ENCODE results near the gene C1orf232.

The C1orf232 gene

GRCh38 chr1:26168410-26169197 is at the start of gene C1orf232:
Gene C1orf232 (minus strand): TSS chr1:26168963. CDS start chr1:26168499, 464 bp downstream.
- DNase-seq (ENCODE audit: low read depth), result no peak

DNA sequence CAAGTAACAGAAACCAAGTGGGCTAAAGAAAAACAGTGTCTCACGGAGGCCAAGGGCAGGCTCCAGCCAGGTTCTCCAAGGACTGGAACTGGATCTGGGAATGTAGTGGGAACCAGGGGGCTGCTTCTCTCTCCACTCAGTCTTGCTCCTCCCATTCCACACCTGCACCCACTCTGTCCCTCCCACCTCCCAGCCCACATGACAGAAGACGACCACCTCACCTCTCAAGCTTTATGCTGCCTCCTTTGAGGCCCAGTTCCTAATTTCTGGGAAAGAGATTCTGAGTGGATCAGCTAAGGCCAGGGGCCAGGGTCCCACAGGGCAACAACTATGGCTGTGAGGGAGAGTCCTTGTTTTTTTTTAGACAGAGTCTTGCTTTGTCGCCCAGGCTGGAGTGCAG is 46.5 kb upstream of the C1orf232 start:
- H3K4me3 ChIP-seq (ENCODE audit: low read depth, low read length), result no peak overlapping the region
- no peak for DNase-seq (ENCODE audit: low read depth)

More at GRCh38 chr1:26168410-26169197, at the start of gene C1orf232:
- peak within 1 kb of the TSS; percentile 88 for H3K4me3 ChIP-seq (ENCODE audit: low read depth, low read length)

- no peak for DNase-seq (ENCODE audit: low read depth)
- H3K4me3 ChIP-seq (ENCODE audit: low read depth, low read length), result no peak overlapping the region
These were observed 44.7 kb upstream of the C1orf232 start for GRCh38 chr1:26213335-26213905.

DNA sequence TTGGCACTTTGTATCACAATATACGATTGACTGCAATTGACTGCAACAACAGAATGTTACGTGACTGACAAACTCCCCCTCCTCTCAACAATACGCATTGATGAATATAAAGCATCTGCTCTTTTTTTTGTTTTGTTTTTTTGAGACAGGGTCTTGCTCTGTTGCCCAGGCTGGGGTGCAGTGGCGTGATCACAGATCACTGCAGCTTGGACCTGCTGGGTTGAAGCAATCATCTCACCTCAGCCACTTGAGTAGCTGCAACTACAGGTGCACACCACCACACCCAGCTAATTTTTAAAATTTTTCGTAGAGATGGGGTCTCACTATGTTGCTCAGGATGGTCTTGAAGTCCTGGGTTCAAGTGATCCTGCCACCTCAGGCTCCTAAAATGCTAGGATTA is 44.0 kb upstream of the C1orf232 start:
- H3K4me3 ChIP-seq (ENCODE audit: low read depth, low read length), result no peak overlapping the region
- DNase-seq (ENCODE audit: low read depth), result no peak

DNA sequence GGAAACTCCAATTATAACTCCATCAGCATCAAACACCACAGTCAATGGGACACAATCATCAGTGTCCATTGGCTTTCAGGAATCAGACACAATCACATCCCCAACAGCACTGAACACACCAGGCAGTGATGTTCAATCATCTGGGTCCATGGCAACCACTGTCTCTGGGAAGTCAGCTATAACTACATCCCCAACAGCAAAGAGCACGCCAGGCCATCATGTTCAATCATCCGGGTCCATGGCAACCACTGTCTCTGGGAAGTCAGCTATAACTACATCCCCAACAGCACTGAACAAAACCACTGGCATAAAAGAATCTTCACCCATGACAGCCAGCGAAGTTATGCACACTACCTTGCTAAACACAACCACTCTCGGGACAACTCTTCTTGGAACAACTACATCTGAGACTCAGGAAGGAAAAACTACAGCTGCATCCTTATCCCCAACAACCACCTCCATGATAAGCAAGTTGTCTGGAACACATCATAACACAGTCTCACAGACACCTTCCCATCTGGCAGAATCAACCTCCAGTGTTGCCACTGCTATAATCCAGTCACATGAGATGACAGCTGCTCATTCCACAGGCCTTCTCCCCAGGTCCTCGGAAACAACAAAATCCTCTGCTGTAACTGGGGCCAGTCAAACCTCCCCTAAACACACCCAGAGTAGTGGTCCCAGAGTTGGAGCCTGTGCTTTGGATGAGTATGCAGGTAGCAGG is 41.5 kb upstream of the C1orf232 start:
- no peak for DNase-seq (ENCODE audit: low read depth)
- no peak overlapping the region for H3K4me3 ChIP-seq (ENCODE audit: low read depth, low read length)

GRCh38 chr1:26203642-26204318 is 35.0 kb upstream of the C1orf232 start:
- no peak overlapping the region for H3K4me3 ChIP-seq (ENCODE audit: low read depth, low read length)
- DNase-seq (ENCODE audit: low read depth), result no peak

DNA sequence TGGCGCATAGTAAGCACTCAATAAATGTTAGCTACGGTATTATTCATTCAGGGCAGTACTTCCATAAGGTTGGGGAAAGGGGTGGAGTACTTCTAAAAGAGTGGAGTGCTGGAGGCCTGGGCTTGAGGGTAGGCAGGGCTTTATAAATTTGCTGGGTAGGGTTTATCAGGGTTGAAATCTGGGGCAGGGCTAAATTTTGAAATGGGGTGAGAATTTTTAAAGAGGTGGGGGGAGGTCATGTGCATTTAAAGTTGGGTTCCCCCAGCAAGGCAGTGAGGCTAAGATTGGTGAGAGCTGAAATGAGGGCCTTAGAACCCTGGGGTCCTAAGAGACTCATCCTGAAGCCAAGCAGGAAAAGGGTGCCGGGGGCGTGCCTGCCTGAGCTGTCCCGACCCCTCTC is 31.6 kb upstream of the C1orf232 start:
- DNase-seq (ENCODE audit: low read depth), result no peak
- no peak overlapping the region for H3K4me3 ChIP-seq (ENCODE audit: low read depth, low read length)

- H3K4me3 ChIP-seq (ENCODE audit: low read depth, low read length), result no peak overlapping the region
- no peak for DNase-seq (ENCODE audit: low read depth)
These were observed 29.1 kb upstream of the C1orf232 start for GRCh38 chr1:26197813-26198212.

DNA sequence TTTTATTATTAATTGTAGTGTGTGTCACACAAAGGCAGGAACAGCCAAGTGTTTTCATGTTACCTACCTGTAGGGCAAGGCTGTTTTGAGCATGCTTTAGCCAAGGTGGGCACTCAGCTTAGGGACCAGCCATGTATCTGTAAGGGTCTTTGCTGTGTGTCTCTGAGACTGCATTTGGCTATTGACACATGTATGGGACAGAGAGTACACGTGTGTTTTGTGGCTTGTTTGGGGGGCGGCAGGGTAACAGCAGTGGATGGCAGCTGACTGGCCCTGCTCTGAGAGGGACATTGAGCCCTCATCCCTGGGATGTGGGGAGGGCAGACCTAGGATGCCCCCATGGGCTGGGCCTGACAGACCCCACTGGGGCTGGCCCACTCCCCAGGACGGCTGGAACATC is 28.5 kb upstream of the C1orf232 start:
- no peak overlapping the region for H3K4me3 ChIP-seq (ENCODE audit: low read depth, low read length)
- DNase-seq (ENCODE audit: low read depth), result no peak

- DNase-seq (ENCODE audit: low read depth), result no peak
- no peak overlapping the region for H3K4me3 ChIP-seq (ENCODE audit: low read depth, low read length)
These were observed 27.0 kb upstream of the C1orf232 start for GRCh38 chr1:26195805-26196204.

DNA sequence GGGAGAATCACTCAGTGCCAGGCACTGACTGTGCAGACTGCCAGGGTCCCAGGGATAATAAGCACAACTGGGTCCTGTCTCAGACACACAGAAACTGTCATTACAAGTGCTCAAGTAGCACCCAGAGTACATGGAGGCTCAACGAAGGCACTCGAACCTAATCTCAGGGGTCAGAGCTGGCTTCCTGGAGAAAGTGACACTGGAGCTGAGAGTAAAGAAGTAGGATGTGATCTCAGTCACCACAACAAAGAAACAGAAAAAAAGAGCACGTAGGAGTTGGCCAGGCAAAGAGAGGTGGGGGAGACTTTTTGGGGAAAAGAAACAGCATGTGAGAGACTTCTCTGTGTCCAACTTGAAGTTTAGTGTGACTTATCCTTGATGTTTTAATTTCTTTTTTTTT is 23.0 kb upstream of the C1orf232 start:
- H3K4me3 ChIP-seq (ENCODE audit: low read depth, low read length), result no peak overlapping the region
- no peak for DNase-seq (ENCODE audit: low read depth)

GRCh38 chr1:26190373-26190987 is 21.7 kb upstream of the C1orf232 start, which contains the start of gene CATSPER4:
Gene CATSPER4 (plus strand): TSS chr1:26190602. CDS start chr1:26190628, 26 bp downstream.
- no peak for DNase-seq (ENCODE audit: low read depth)

DNA sequence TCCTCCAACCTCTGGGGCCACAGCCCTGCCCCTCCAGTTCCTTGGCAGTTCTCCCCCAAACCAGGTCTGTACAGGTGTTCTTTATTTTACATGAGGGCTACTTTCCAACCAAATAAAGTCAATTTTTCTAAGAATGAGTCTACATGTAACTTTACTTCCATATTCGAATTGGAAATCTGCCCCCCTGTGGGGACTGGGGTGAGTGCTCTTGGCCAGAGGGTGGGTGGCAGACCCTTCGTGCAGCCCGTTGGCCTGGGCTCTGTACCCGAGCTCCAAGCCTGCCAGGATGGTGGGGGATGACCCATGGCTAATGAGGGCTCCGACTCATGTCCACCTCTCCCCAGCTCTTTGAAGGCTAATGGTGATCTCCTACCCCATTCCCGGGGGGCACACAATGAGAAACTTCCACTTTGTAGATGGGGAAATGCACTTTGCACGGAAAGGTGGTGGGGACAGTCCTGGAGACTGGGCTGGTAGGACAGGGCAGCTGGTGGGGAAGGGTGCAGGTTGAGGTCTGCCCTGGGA is 21.1 kb upstream of the C1orf232 start:
- DNase-seq (ENCODE audit: low read depth), result no peak
- no peak overlapping the region for H3K4me3 ChIP-seq (ENCODE audit: low read depth, low read length)

More at GRCh38 chr1:26190373-26190987, 21.7 kb upstream of the C1orf232 start, which contains the start of gene CATSPER4:
- H3K4me3 ChIP-seq (ENCODE audit: low read depth, low read length), result no peak within 1 kb of the TSS

- DNase-seq (ENCODE audit: low read depth), result no peak
- no peak overlapping the region for H3K4me3 ChIP-seq (ENCODE audit: low read depth, low read length)
These were observed 20.6 kb upstream of the C1orf232 start for GRCh38 chr1:26189331-26189730.

DNA sequence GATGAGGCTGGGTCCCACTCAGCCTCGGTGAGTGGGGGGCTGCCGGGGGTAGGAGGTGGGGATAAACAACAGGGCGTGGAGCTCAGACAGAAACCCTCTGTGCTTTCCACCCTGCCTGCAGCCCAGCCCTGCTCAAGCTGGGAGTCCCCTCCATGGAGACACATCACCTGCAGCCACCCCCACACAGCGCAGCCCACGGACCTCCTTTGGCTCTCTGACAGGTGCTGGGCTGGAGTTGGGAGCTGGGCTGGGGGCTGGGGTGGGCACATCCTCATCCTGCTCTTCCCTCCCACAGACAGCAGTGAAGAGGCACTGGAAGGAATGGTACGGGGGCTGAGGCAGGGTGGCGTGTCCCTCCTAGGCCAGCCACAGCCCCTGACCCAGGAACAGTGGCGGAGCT is 19.7 kb upstream of the C1orf232 start:
- no peak for DNase-seq (ENCODE audit: low read depth)
- H3K4me3 ChIP-seq (ENCODE audit: low read depth, low read length), result no peak overlapping the region

- DNase-seq (ENCODE audit: low read depth), result no peak
- H3K4me3 ChIP-seq (ENCODE audit: low read depth, low read length), result no peak overlapping the region
These were observed 19.1 kb upstream of the C1orf232 start for GRCh38 chr1:26187882-26188281.

- no peak overlapping the region for H3K4me3 ChIP-seq (ENCODE audit: low read depth, low read length)
- no peak for DNase-seq (ENCODE audit: low read depth)
These were observed 16.1 kb upstream of the C1orf232 start for GRCh38 chr1:26184883-26185282.

- DNase-seq (ENCODE audit: low read depth), result no peak
- no peak overlapping the region for H3K4me3 ChIP-seq (ENCODE audit: low read depth, low read length)
These were observed 15.3 kb upstream of the C1orf232 start for GRCh38 chr1:26184086-26184485.

DNA sequence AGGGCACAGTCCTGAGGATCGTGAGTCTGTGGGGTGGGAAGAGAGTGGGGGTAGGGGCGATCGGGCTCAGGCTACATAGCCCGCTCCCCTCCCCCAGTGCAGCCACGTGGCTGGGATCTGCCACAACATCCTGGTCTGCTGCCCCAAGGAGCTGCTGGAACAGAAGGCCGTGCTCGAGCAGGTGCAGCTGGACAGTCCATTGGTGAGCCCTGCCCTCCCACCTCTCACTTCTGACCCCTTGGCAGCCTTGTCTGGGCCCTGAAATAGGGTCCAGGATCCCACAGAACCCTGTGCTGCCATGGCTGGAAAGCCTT is 13.6 kb upstream of the C1orf232 start:
- no peak overlapping the region for H3K4me3 ChIP-seq (ENCODE audit: low read depth, low read length)
- no peak for DNase-seq (ENCODE audit: low read depth)
